K562 (cell line): ENCODE measurements around the gene ZSCAN12. TPM values are rescaled to one million over a fixed set of nuclear protein-coding genes. Genes with fewer than 3 reads are reported as not detected.

Experiments
- ATAC-seq: fragments of 200-7000 bp; cut with Tn5 transposase; 3 replicates; pipeline ENCODE4 v1.9.1; 2020; ENCODE audit warnings: moderate library complexity
- BruUV-seq: library from RNA; stranded (reverse); fragments of 400-500 nt; replicated peaks from 2 replicates; lab custom pipeline; 2021; lab: Mats Ljungman, UMichigan
- CTCF ChIA-PET: fragments of 300-600 bp; formaldehyde crosslinking; extraction: SDS; loops from one replicate; lab custom pipeline; 2021; ENCODE audit warnings: low intra/inter-chr PET ratio; lab: Yijun Ruan, JAX
- POLR2A ChIA-PET: fragments of 300-600, 350-650 bp; sonication (Branson Sonifier 250); formaldehyde crosslinking; extraction: SDS; loops from one replicate; lab custom pipeline; 2021; ENCODE audit warnings: antibody characterized with exemption, inconsistent platforms; lab: Yijun Ruan, JAX
- DNase-seq, 4 experiments: peaks; one replicate each; pipeline versions ENCODE4 v3.0.0 to v3.0.0-alpha.2; 2011 to 2018; ENCODE audit warnings: low spot score in 3 of 4, mixed read lengths in 3 of 4; ENCODE audit errors: extremely low read depth in 1 of 4
- FAIRE-seq: peaks from 2 replicates; lab custom pipeline; 2011; peaks lifted over from hg19 to GRCh38; lab: Jason Lieb, UNC
- H2AFZ ChIP-seq: 2 replicates; pipeline ENCODE4 v1.6.0; 2011; ENCODE audit warnings: low read depth, low read length, control low read depth, inconsistent platforms
- H3K27ac ChIP-seq: fragments of 200-600 bp; 3 replicates; pipeline ENCODE4 v1.8.0; 2011; ENCODE audit warnings: low read depth, mild to moderate bottlenecking, control low read depth, inconsistent platforms, low read length, moderate library complexity, mixed read lengths; ENCODE audit errors: extremely low read depth
- H3K27me3 ChIP-seq, 2 experiments: fragments of 300-600 bp in 1 of 2; 2 replicates in 1 of 2; 3 replicates in 1 of 2; pipeline versions ENCODE4 v1.6.0 to v1.8.0; 2011; ENCODE audit warnings: inconsistent platforms in 2 of 2, low read length in 2 of 2, mild to moderate bottlenecking in 1 of 2, mixed read lengths in 1 of 2, moderate library complexity in 1 of 2; ENCODE audit not compliant: control insufficient read depth in 2 of 2, insufficient read depth in 2 of 2
- H3K36me3 ChIP-seq: fragments of 300-600 bp; 3 replicates; pipeline ENCODE4 v1.8.0; 2011; ENCODE audit warnings: mild to moderate bottlenecking, low read length, inconsistent platforms; ENCODE audit not compliant: control insufficient read depth, insufficient read depth
- H3K4me1 ChIP-seq, 2 experiments: fragments of 200-600 bp in 1 of 2; replicated peaks in 1 of 2; 2 replicates in 1 of 2; 3 replicates in 1 of 2; pipeline versions ENCODE4 v1.5.1 to v1.8.0; 2011; ENCODE audit warnings: inconsistent platforms in 2 of 2, low read length in 2 of 2, mild to moderate bottlenecking in 1 of 2, mixed read lengths in 1 of 2, moderate library complexity in 1 of 2; ENCODE audit not compliant: control insufficient read depth in 2 of 2, insufficient read depth in 2 of 2
- H3K4me2 ChIP-seq: 2 replicates; pipeline ENCODE4 v1.6.1; 2011; ENCODE audit warnings: low read length, control low read depth, inconsistent platforms, mixed read lengths; ENCODE audit not compliant: insufficient read depth
- H3K4me3 ChIP-seq: fragments of 200-600 bp; sonication (generic), shearing (Covaris generic); 2 replicates; pipeline ENCODE4 v1.5.1; 2016; ENCODE audit warnings: control low read depth, inconsistent platforms
- H3K79me2 ChIP-seq: fragments of 200-600 bp; 3 replicates; pipeline ENCODE4 v1.8.0; 2011; ENCODE audit warnings: low read length, inconsistent platforms; ENCODE audit not compliant: control insufficient read depth, insufficient read depth
- H3K9ac ChIP-seq, 2 experiments: 2 replicates each; pipeline versions ENCODE4 v1.6.0 to v1.6.1; 2011; ENCODE audit warnings: low read depth in 2 of 2, low read length in 2 of 2, control low read depth in 1 of 2, inconsistent platforms in 1 of 2, mild to moderate bottlenecking in 1 of 2, mixed read lengths in 1 of 2; ENCODE audit not compliant: insufficient read depth in 1 of 2
- H3K9me1 ChIP-seq: one replicate; pipeline ENCODE4 v1.6.0; 2011; ENCODE audit warnings: inconsistent platforms, mild to moderate bottlenecking, low read length, moderate library complexity; ENCODE audit not compliant: control insufficient read depth, insufficient read depth
- H3K9me3 ChIP-seq: replicated peaks from 2 replicates; pipeline ENCODE4 v1.5.1; 2011; ENCODE audit warnings: low read depth, low read length, inconsistent platforms; ENCODE audit not compliant: control insufficient read depth, insufficient read depth
- H4K20me1 ChIP-seq: replicated peaks from 2 replicates; pipeline ENCODE4 v1.6.1; 2011; ENCODE audit warnings: low read length, inconsistent platforms, mixed read lengths; ENCODE audit not compliant: control insufficient read depth, insufficient read depth
- ARHGAP35 ChIP-seq: fragments of 450-650 bp; IDR thresholded peaks from 2 replicates; pipeline ENCODE4 v1.6.1; 2018; ENCODE audit not compliant: partially characterized antibody
- GATAD2B ChIP-seq: fragments of 450-650 bp; IDR thresholded peaks from 2 replicates; pipeline ENCODE4 v1.6.1; 2017; ENCODE audit warnings: mild to moderate bottlenecking, borderline replicate concordance
- JUND ChIP-seq, 2 experiments: IDR thresholded peaks; 2 replicates in 1 of 2; 3 replicates in 1 of 2; pipeline ENCODE4 v1.6.1; 2011; ENCODE audit warnings: borderline replicate concordance in 2 of 2, low read depth in 2 of 2, low read length in 2 of 2, improper control_type of control experiment in 1 of 2, missing biosample characterization in 1 of 2, missing genetic modification characterization in 1 of 2, missing genetic modification reagents in 1 of 2
- NFATC3 ChIP-seq: fragments of 450-650 bp; IDR thresholded peaks from 2 replicates; pipeline ENCODE4 v1.6.1; 2017; ENCODE audit warnings: mild to moderate bottlenecking
- PKNOX1 ChIP-seq: fragments of 450-650 bp; IDR thresholded peaks from 2 replicates; pipeline ENCODE4 v1.6.1; 2016
- RAD21 ChIP-seq, 2 experiments: fragments of 250-450 bp in 1 of 2; fragments of 450-650 bp in 1 of 2; sonication (Bioruptor Pico) in 1 of 2; formaldehyde crosslinking in 1 of 2; IDR thresholded peaks in 1 of 2; conservative IDR thresholded peaks in 1 of 2; 2 replicates each; pipeline versions ENCODE4 v1.4.0 to v1.8.0; 2020 to 2022; ENCODE audit warnings: mild to moderate bottlenecking in 2 of 2, moderate library complexity in 1 of 2
- THRAP3 ChIP-seq: fragments of 450-650 bp; IDR thresholded peaks from 2 replicates; pipeline ENCODE4 v1.6.1; 2016; ENCODE audit warnings: mild to moderate bottlenecking, inconsistent platforms, borderline replicate concordance
- VEZF1 ChIP-seq: fragments of 200-800 bp; sonication (Bioruptor generic); IDR thresholded peaks from 2 replicates; pipeline ENCODE4 v1.6.1; 2017; ENCODE audit warnings: missing genetic modification characterization, missing compliant biosample characterization
- XRCC4 ChIP-seq: IDR thresholded peaks from one replicate; pipeline ENCODE4 v1.6.1; 2011; ENCODE audit not compliant: insufficient read depth, insufficient read length; ENCODE audit errors: extremely low read depth
- ZBTB8A ChIP-seq: fragments of 450-650 bp; IDR thresholded peaks from 2 replicates; pipeline ENCODE4 v1.6.1; 2018; ENCODE audit warnings: mild to moderate bottlenecking, moderate library complexity; ENCODE audit not compliant: partially characterized antibody
- ZNF512 ChIP-seq: IDR thresholded peaks from 2 replicates; pipeline ENCODE4 v1.6.1; 2016; ENCODE audit warnings: missing genetic modification characterization, missing compliant biosample characterization
- WGBS: fragments of 100-300 bp; shearing (Covaris generic); methylation state at CpG from one replicate; pipeline ENCODE4 v1.1.6; 2016; ENCODE audit warnings: low coverage, mixed read lengths; ENCODE audit not compliant: insufficient coverage; ENCODE audit errors: missing lambda C conversion rate; 5-methylcytosine and 5-hydroxymethylcytosine counted together
- in situ Hi-C: fragments of 300-500 bp; cut with MboI; formaldehyde crosslinking; loops from 4 replicates; pipeline ENCODE4 v1.15.0; 2018; ENCODE audit warnings: inconsistent platforms, mixed read lengths
- intact Hi-C: fragments of 100-400 bp; cut with micrococcal nuclease; formaldehyde crosslinking; loops from 2 replicates; pipeline ENCODE4 v1.14.2; 2022
- polyA plus RNA-seq, 8 experiments: library from polyadenylated mRNA; depleted of rRNA in 4 of 8; stranded (reverse) in 5 of 8; unstranded in 3 of 8; fragments of >200 nt; fragmentation: Nextera tagmentation in 2 of 8; fragmentation: Illumina TruSeq in 1 of 8; extraction: Ambion mirVana in 2 of 8; extraction: Trizol in 1 of 8; gene quantifications; 2 replicates each; pipeline versions ENCODE4 v1.2.1 to v1.2.3, GENCODE V29; 2011 to 2014; ENCODE audit warnings: inconsistent platforms in 1 of 8, missing spikeins in 1 of 8
- total RNA-seq, 7 experiments: library from RNA; depleted of rRNA in 6 of 7; stranded (reverse); fragments of >200 nt in 6 of 7; fragmentation: Illumina TruSeq in 2 of 7; extraction: Trizol in 2 of 7; gene quantifications; 2 replicates each; pipeline versions ENCODE4 v1.2.1 to v1.2.3, GENCODE V29; 2011 to 2021; ENCODE audit warnings: low replicate concordance in 1 of 7
- TF ChIP-seq, protein P1 (sequence below): fragments of 250-450 bp; sonication (Bioruptor Pico); IDR thresholded peaks from 2 replicates; pipeline ENCODE4 v1.5.0; 2021; ENCODE audit warnings: mild to moderate bottlenecking, moderate library complexity

Gene ZSCAN12
- total and polyA plus RNA-seq, 9 of the 15 experiments (the other 6 are each of a cell fraction or from before 2014, with no cell fraction given) = 2.5 to 19.6 (median 12.5) TPM

DNA sequence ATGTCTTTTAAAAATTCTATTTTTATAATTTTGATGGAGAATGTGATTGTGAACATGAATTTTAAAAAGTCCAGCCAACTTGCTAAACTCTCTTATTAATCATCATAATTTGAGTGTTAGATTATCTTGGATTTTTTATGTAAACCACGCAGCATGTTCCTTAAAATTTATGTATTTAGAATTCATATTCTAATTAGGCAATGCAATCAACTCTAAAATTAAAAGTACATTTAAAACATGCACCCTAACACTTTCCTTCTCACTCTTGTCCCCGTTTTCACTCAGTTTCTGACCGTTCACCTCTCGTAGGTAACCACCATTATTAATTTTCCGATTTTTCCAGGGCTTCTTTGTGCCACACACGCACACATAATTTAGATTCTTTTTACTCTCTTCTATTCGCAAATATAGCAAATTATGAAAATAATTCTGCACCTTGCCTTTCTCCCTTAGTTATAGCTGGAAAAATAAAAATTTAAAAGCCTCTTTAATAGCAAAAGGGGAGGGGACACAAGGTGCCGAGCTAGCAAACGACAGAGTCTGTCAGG, 50.1 kb downstream of the ZSCAN12 start:
- no peak for DNase-seq
- H3K4me1 ChIP-seq = peaks cover 22 to 45% of the 10 kb centered on the region in 2 experiments
- POLR2A ChIA-PET = interaction anchor here (0.5 to 2.1 kb wide), 11 partner anchors 12 to 463 kb away, joined by 3 to 15 read pairs (median 3); partner anchors contain the start of genes ZKSCAN8 and ZSCAN26
- CTCF ChIA-PET = no interaction called here
- H3K27ac ChIP-seq = peak overlapping the region; percentile 86
- no peaks in the 10 kb centered on the region for H3K9me1 ChIP-seq
- no peaks in the 10 kb centered on the region for H3K9me3 ChIP-seq
- in situ Hi-C loops (no loop called here), intact Hi-C loops (no loop called here)
- peak overlapping the region; percentile 94 for H2AFZ ChIP-seq
- H3K4me2 ChIP-seq = peak overlapping the region; percentile 92
- no peak for FAIRE-seq
- H3K36me3 ChIP-seq = peaks cover 4% of the 10 kb centered on the region; the same call in 1 of the 3 replicates
- peak overlapping the region; percentile 68 for H3K4me3 ChIP-seq
- WGBS = under 1% methylated on average over 9 of the region's 9 CpGs
- H3K27me3 ChIP-seq = no peaks in the 10 kb centered on the region
- BruUV-seq = no TSS peak
- peaks cover 46% of the 10 kb centered on the region for H3K79me2 ChIP-seq
- peak overlapping the region; percentile 84 to 92 for H3K9ac ChIP-seq
- ATAC-seq = no peak
- no peaks in the 10 kb centered on the region for H4K20me1 ChIP-seq
- peak; percentile 37; the same call in 1 of the 2 replicates for TF ChIP-seq NFATC3
- TF ChIP-seq VEZF1 (CRISPR knock-in tag) = no peak
- peak; percentile 61; the same call in 1 of the 2 replicates for TF ChIP-seq GATAD2B
- TF ChIP-seq JUND (IDR thresholded peaks at IDR 0.05; ENCODE audit: borderline replicate concordance, low read depth, low read length) = no peak
- 0 out of 3 replicates have a peak, but pooled peaks have one; percentile 37 for TF ChIP-seq JUND (tag; IDR thresholded peaks at IDR 0.05; ENCODE audit: borderline replicate concordance, low read depth, low read length)
- TF ChIP-seq THRAP3 = 0 out of 2 replicates have a peak, but pooled peaks have one; percentile 20
- no peak for TF ChIP-seq XRCC4
- no peak for TF ChIP-seq ARHGAP35
- TF ChIP-seq ZBTB8A = peak; percentile 53
- TF ChIP-seq RAD21 (CRISPR knock-in tag; conservative IDR thresholded peaks at IDR 0.05 in 1 of 2, IDR thresholded peaks at IDR 0.05 in 1 of 2) = peak in 1 of 2 experiments; percentile 25; a peak in 1 of 4 replicates
- TF ChIP-seq, protein P1, sequence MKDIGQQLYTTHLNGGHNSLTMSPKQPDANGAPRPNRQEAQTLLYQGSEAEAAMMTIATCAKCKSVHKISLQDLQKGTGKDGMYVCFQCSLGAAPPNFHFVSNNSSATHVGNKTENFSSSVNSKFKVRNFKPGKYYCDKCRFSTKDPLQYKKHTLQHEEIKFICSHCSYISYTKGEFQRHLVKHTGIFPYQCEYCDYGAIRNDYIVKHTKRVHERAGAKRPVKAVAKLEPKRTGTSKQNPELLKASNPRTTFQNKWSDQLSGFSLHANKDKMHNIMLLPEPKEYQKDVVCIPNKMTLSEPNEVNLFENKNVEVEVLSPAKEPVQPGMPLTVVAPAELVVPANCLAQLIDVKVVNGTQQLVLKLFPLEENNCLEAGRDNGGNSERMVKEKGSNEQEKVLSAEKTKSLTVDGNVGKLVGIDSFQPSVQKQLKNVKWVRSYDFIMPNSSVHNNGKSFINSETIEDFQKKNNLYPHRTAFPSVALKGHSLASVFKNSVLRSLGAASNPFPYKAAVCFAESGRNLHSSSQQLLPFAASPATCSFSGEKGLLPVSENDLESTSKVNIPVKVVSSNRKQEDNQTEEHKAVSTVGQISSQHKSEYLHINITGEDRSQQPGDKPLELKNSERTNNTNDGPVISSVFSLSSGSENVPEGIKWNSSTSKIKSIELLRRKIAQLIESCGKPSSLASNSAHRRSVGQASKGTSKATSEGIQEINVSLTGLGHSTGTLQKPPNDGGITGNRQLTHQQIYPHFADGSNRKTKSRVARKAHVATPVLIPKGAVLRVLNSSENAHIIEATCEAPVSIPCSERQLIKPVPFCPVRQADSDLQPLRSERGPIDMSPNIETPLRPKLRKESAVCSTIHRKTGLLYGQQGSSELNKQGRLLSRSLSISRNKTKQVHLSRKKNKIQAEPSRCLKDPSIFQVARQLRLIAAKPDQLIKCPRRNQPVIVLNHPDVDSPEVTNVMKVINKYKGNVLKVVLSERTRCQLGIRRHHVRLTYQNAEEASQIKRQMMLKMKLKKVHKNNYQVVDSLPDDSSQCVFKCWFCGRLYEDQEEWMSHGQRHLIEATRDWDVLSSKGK = 0 out of 2 replicates have a peak, but pooled peaks have one; percentile 43
- peak; percentile 20; the same call in 1 of the 2 replicates for TF ChIP-seq PKNOX1
- TF ChIP-seq ZNF512 (tag) = peak; percentile 60; the same call in 1 of the 2 replicates
